Measurements from ENCODE around the gene RAPGEF2. TPM values are rescaled to one million over a fixed set of nuclear protein-coding genes. Genes with fewer than 3 reads are reported as not detected.
"Not testable (repeated sequence)": the region's sequence is repeated elsewhere in the genome, so short reads cannot be mapped to it uniquely, and the experiment has no call there.

RAPGEF2 gene
- total RNA-seq, 1 donor from 2014 or later: 46.7 TPM

- no peak overlapping the region for H3K27ac Mint-ChIP-seq
- no peaks in the 10 kb centered on the region for H3K36me3 Mint-ChIP-seq
- no peak for DNase-seq (ENCODE audit: low spot score in 2 of 2, unreplicated experiment in 2 of 2)
- no peaks in the 10 kb centered on the region for H3K27me3 Mint-ChIP-seq (ENCODE audit: low read depth)
- H3K4me3 Mint-ChIP-seq: no peak overlapping the region
- H3K4me1 Mint-ChIP-seq: peaks cover 13% of the 10 kb centered on the region
- no peak for TF ChIP-seq CTCF (IDR thresholded peaks at IDR 0.05; ENCODE audit: unreplicated experiment)
- H3K9me3 Mint-ChIP-seq: peaks cover 23% of the 10 kb centered on the region
Observed at GRCh38 chr4:159370286-159370685, 267.4 kb downstream of the RAPGEF2 start.

GRCh38 chr4:159374749-159375530 is 272.1 kb downstream of the RAPGEF2 start:
- no peaks in the 10 kb centered on the region for H3K27me3 Mint-ChIP-seq (ENCODE audit: low read depth)
- peaks cover 3% of the 10 kb centered on the region for H3K36me3 Mint-ChIP-seq
- no peak for TF ChIP-seq CTCF (IDR thresholded peaks at IDR 0.05; ENCODE audit: unreplicated experiment)
- no peak overlapping the region for H3K4me3 Mint-ChIP-seq
- peak overlapping the region; percentile 54 for H3K27ac Mint-ChIP-seq
- peaks cover 17% of the 10 kb centered on the region for H3K9me3 Mint-ChIP-seq
- H3K4me1 Mint-ChIP-seq: peaks cover 11% of the 10 kb centered on the region
- DNase-seq (ENCODE audit: low spot score in 2 of 2, unreplicated experiment in 2 of 2): no peak

- no peak overlapping the region for H3K4me3 Mint-ChIP-seq
- peaks cover 8% of the 10 kb centered on the region for H3K9me3 Mint-ChIP-seq
- H3K27ac Mint-ChIP-seq: no peak overlapping the region
- DNase-seq (ENCODE audit: low spot score in 2 of 2, unreplicated experiment in 2 of 2): no peak
- H3K4me1 Mint-ChIP-seq: peaks cover 11% of the 10 kb centered on the region
- no peaks in the 10 kb centered on the region for H3K27me3 Mint-ChIP-seq (ENCODE audit: low read depth)
- no peak for TF ChIP-seq CTCF (IDR thresholded peaks at IDR 0.05; ENCODE audit: unreplicated experiment)
- peaks cover 3% of the 10 kb centered on the region for H3K36me3 Mint-ChIP-seq
Observed at GRCh38 chr4:159376289-159376688, 273.4 kb downstream of the RAPGEF2 start.

GRCh38 chr4:159378056-159378616 is 275.3 kb downstream of the RAPGEF2 start:
- TF ChIP-seq CTCF (IDR thresholded peaks at IDR 0.05; ENCODE audit: unreplicated experiment): no peak

GRCh38 chr4:159379064-159379463 is 276.2 kb downstream of the RAPGEF2 start:
- not testable (repeated sequence) for H3K4me3 Mint-ChIP-seq; H3K27ac Mint-ChIP-seq; DNase-seq (ENCODE audit: low spot score in 2 of 2, unreplicated experiment in 2 of 2); H3K27me3 Mint-ChIP-seq (ENCODE audit: low read depth); H3K36me3 Mint-ChIP-seq; H3K9me3 Mint-ChIP-seq
- peaks cover 15% of the 10 kb centered on the region for H3K4me1 Mint-ChIP-seq

More at GRCh38 chr4:159378056-159378616, 275.3 kb downstream of the RAPGEF2 start:
- peaks cover 3% of the 10 kb centered on the region for H3K36me3 Mint-ChIP-seq
- H3K27ac Mint-ChIP-seq: no peak overlapping the region
- H3K4me1 Mint-ChIP-seq: peaks cover 15% of the 10 kb centered on the region
- H3K27me3 Mint-ChIP-seq (ENCODE audit: low read depth): no peaks in the 10 kb centered on the region
- peaks cover 8% of the 10 kb centered on the region for H3K9me3 Mint-ChIP-seq
- no peak for DNase-seq (ENCODE audit: low spot score in 2 of 2, unreplicated experiment in 2 of 2)
- no peak overlapping the region for H3K4me3 Mint-ChIP-seq

- H3K4me3 Mint-ChIP-seq: no peak overlapping the region
- H3K4me1 Mint-ChIP-seq: peaks cover 12% of the 10 kb centered on the region
- peaks cover 8% of the 10 kb centered on the region for H3K9me3 Mint-ChIP-seq
- no peak for DNase-seq (ENCODE audit: low spot score in 2 of 2, unreplicated experiment in 2 of 2)
- no peaks in the 10 kb centered on the region for H3K27me3 Mint-ChIP-seq (ENCODE audit: low read depth)
- H3K27ac Mint-ChIP-seq: no peak overlapping the region
- no peak for TF ChIP-seq CTCF (IDR thresholded peaks at IDR 0.05; ENCODE audit: unreplicated experiment)
- H3K36me3 Mint-ChIP-seq: peaks cover 3% of the 10 kb centered on the region
Observed at GRCh38 chr4:159379836-159380235, 277.0 kb downstream of the RAPGEF2 start.

All from mesothelial cell of epicardium (in vitro differentiated cells).